NCI-H1092 (cell line): ENCODE results near the gene CYTIP.
"Not testable (repeated sequence)": the region's sequence is repeated elsewhere in the genome, so short reads cannot be mapped to it uniquely, and the experiment has no call there.

ENCODE experiments used
- DNase-seq: peaks from one replicate; lab custom pipeline; 2025; lab: John Stamatoyannopoulos, UW

CYTIP gene

GRCh38 chr2:157424374-157424773, 19.5 kb downstream of the CYTIP start:
- DNase-seq: no peak

DNA sequence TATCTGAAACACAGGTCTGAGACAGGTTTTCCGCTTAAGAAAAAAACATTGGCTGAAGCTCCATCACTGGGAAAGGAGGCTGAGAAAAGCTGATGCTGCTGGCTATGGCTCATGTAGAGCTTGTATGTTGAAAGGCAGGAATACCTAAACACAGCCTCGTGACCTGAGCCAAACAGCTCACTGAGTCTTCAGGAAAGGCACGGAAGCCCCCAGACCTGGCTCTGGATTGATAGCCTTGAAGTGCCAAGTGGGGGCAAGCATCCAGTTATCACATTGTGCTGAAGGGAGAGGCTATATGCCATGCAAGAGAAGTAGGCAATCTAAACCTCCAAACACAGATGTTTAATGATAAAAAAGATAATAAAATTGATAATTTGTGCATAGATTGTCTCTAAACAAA, 21.9 kb downstream of the CYTIP start:
- no peak for DNase-seq

GRCh38 chr2:157421331-157421944, 22.5 kb downstream of the CYTIP start:
- DNase-seq: no peak

DNA sequence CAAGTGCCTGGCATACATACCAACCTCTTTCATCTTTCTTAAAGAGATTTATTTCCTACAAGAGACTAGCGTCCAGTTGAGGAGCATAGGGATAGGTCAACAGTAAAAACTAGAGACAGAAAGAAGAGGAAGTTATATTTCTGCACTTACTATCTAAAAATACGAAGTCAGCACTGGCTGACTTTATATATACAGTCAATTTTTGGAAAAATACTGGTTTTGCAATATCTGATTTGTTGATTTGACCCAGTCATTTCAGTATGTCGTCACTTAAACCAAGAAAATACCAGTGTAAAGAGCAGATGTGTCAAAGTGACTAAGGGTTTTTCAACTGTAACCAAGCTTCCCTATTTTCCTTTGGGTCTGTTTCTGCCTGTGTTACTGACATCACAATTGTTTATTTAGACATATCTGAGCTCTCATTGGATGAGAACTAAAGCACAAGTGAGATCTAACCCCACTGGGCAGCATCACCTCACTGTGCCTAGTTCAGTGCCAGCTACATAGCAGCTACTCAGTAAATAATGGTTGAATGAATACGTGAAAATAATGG, 23.0 kb downstream of the CYTIP start:
- DNase-seq: no peak

GRCh38 chr2:157419031-157419575, 24.8 kb downstream of the CYTIP start:
- DNase-seq: no peak

- no peak for DNase-seq
These were observed 25.6 kb downstream of the CYTIP start for GRCh38 chr2:157418239-157418641.

DNA sequence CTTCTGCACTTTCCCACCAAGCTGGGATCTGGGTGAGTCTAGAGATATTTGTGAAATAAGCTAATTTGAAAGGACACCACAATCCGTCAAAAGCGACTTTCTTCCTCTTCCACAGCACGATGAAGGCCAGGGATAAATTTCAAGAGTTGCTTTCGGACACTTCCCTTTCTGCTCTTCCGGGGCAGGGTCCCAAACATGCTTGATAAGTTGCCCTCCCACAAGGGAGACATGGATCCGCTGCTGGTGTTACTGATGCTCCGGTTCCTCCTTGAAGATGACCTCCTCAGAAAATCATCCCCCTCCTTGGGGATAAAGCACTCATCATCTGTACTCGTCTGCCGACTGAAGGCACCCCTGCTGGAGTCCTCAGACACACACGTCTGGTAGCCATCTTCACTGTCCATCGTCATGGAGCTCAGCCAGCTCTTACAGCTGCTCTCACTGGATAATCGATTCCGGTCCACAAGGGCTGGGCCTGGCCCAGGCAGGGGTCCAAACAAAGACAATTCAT, 28.2 kb downstream of the CYTIP start:
- no peak for DNase-seq

- no peak for DNase-seq
These were observed 29.8 kb downstream of the CYTIP start for GRCh38 chr2:157414050-157414449.

GRCh38 chr2:157413326-157414035, 30.4 kb downstream of the CYTIP start:
- no peak for DNase-seq

- DNase-seq: no peak
These were observed 32.1 kb downstream of the CYTIP start for GRCh38 chr2:157411624-157412336.

- DNase-seq: not testable (repeated sequence)
These were observed 38.5 kb downstream of the CYTIP start for GRCh38 chr2:157405398-157405797.

- DNase-seq: no peak
These were observed 39.5 kb downstream of the CYTIP start for GRCh38 chr2:157404363-157404762.

- DNase-seq: not testable (repeated sequence)
These were observed 40.9 kb downstream of the CYTIP start for GRCh38 chr2:157402801-157403485.

DNA sequence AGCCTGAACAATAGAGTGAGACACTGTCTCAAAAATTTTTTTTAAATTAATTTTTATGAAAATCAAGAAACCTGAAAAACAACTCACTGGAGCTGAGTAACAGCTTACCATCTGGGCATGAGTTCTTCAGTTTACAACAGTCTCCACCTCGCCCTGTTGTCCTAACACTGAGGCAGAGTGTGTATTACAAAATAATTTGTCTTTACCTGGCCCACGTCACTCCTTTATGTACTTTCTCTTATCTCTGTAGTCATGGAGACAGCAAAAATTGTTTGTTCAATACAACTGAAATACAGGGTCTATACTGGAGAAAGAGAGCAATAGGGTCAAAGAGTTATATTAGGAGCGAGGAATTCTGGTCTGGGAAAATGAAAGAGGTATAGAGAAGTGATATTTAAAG, 48.1 kb downstream of the CYTIP start:
- no peak for DNase-seq

GRCh38 chr2:157394928-157395327, 49.0 kb downstream of the CYTIP start:
- no peak for DNase-seq

- DNase-seq: no peak
These were observed 50.5 kb downstream of the CYTIP start for GRCh38 chr2:157393348-157393747.

DNA sequence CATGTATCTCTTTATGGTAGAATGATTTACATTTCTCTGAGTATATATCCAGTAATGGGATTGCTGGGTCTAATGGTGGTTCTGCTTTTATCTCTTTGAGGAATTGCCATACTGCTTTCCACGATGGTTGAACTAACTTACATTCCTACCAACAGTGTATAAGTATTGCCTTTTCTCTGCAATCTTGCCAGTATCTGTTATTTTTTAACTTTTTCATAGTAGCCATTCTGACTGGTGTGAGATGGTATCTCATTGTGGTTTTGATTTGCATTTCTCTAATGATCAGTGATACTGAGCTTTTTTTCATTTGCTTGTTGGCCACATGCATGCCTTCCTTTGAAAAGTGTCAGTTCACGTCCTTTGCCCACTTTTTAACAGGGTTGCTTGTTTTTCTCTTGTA, 55.1 kb downstream of the CYTIP start:
- DNase-seq: no peak

DNA sequence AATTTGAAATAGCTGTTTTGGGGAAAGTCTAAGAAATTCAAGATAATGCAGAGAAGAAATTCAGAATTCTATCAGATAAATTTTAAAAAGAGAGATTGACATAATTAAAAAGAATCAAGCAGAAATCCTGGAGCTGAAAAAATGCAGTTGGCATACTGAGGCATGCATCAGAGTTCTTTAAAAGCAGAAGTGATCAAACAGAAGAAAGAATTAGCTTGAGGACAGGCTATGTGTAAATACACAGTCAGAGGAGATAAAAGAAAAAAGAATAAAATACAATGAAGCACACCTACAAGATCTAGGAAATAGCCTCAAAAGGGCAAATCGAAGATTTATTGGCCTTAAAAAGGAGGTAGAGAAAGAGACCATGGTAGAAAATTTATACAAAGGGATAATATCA, 57.1 kb downstream of the CYTIP start:
- DNase-seq: no peak

- no peak for DNase-seq
These were observed 57.6 kb downstream of the CYTIP start for GRCh38 chr2:157386247-157386646.

GRCh38 chr2:157377861-157378260, 66.0 kb downstream of the CYTIP start:
- no peak for DNase-seq

DNA sequence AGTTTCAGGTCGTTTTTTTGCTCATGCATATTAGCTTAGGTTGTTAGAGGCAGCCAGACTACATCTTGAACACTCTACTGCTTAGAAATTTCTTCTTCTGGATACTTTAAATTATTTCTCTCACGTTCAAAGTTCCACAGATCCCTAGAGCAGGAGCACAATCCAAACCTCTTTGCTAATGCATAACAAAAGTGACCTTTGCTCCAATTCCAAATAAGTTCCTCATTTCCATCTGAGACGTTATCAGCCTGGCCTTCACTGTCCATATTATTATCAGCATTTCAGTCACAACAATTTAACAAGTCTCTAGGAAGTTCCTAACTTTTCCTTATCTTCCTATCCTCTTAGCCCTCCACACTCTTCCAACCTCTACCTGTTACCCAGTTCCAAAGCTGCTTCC, 67.8 kb downstream of the CYTIP start:
- no peak for DNase-seq

- no peak for DNase-seq
These were observed 68.5 kb downstream of the CYTIP start for GRCh38 chr2:157375384-157375783.
